PC-9 (cell line): ENCODE results near the gene FILIP1L. TPM values are rescaled to one million over a fixed set of nuclear protein-coding genes. Genes with fewer than 3 reads are reported as not detected.

ENCODE experiments used
- BruUV-seq: library from RNA; stranded (reverse); fragments of 400-500 nt; replicated peaks from 2 replicates; lab custom pipeline; 2021; lab: Mats Ljungman, UMichigan
- CTCF ChIA-PET: fragments of 300-600 bp; sonication (Branson Sonifier 250); formaldehyde crosslinking; loops from one replicate; lab custom pipeline; 2022; ENCODE audit warnings: antibody characterized with exemption; lab: Charles Lee
- POLR2A ChIA-PET: fragments of 300-600 bp; sonication (Branson Sonifier 250); formaldehyde crosslinking; loops from one replicate; lab custom pipeline; 2022; ENCODE audit warnings: antibody characterized with exemption; ENCODE audit not compliant: unreplicated experiment; lab: Charles Lee
- DNase-seq, 2 experiments: peaks; one replicate each; pipeline versions ENCODE4 v3.0.0 to v3.0.0-alpha.2; 2015 to 2022; ENCODE audit warnings: mixed read lengths in 1 of 2
- H2AFZ ChIP-seq: fragments of 200-600 bp; sonication (generic); 2 replicates; pipeline ENCODE4 v1.8.1; 2017; ENCODE audit warnings: antibody characterized with exemption
- H3F3A ChIP-seq: fragments of 200-600 bp; sonication (generic); 2 replicates; pipeline ENCODE4 v1.8.1; 2017; ENCODE audit warnings: antibody characterized with exemption, mild to moderate bottlenecking, low read depth; ENCODE audit not compliant: insufficient read depth
- H3K27ac ChIP-seq: fragments of 200-600 bp; sonication (generic); 2 replicates; pipeline ENCODE4 v1.6.1; 2016; ENCODE audit warnings: mixed run types
- H3K27me3 ChIP-seq: fragments of 200-600 bp; sonication (generic); 2 replicates; pipeline ENCODE4 v1.6.1; 2016; ENCODE audit warnings: low read depth, mixed run types; ENCODE audit not compliant: insufficient read depth
- H3K36me3 ChIP-seq: fragments of 200-600 bp; sonication (generic); 2 replicates; pipeline ENCODE4 v1.6.1; 2016; ENCODE audit warnings: low read depth, mixed run types
- H3K4me1 ChIP-seq: fragments of 200-600 bp; sonication (generic); replicated peaks from 2 replicates; pipeline ENCODE4 v1.6.1; 2016; ENCODE audit warnings: mixed run types; ENCODE audit not compliant: insufficient read depth
- H3K4me2 ChIP-seq: fragments of 200-600 bp; sonication (generic); 2 replicates; pipeline ENCODE4 v1.6.1; 2017; ENCODE audit warnings: mixed run types
- H3K4me3 ChIP-seq: fragments of 200-600 bp; sonication (generic); 2 replicates; pipeline ENCODE4 v1.6.1; 2016; ENCODE audit warnings: mixed run types
- H3K79me2 ChIP-seq: fragments of 200-600 bp; sonication (generic); 2 replicates; pipeline ENCODE4 v1.6.1; 2017; ENCODE audit warnings: low read depth, mixed run types
- H3K9me2 ChIP-seq: fragments of 200-600 bp; sonication (generic); 2 replicates; pipeline ENCODE4 v1.8.1; 2017; ENCODE audit warnings: mild to moderate bottlenecking; ENCODE audit not compliant: insufficient read depth
- H3K9me3 ChIP-seq: fragments of 200-600 bp; sonication (generic); 2 replicates; pipeline ENCODE4 v1.8.1; 2016; ENCODE audit warnings: low read depth; ENCODE audit not compliant: insufficient read depth
- H4K20me1 ChIP-seq: fragments of 200-600 bp; sonication (generic); 2 replicates; pipeline ENCODE4 v1.8.1; 2017; ENCODE audit not compliant: insufficient read depth
- CTCF ChIP-seq: fragments of 200-600 bp; sonication (generic); conservative IDR thresholded peaks from 2 replicates; pipeline ENCODE4 v1.6.1; 2017; ENCODE audit warnings: mixed run types, antibody characterized with exemption, mild to moderate bottlenecking, moderate library complexity
- EZH2 ChIP-seq: fragments of 200-600 bp; sonication (generic); IDR thresholded peaks from 2 replicates; pipeline ENCODE4 v1.8.0; 2017; ENCODE audit warnings: antibody characterized with exemption, low read depth
- intact Hi-C: fragments of 100-400 bp; cut with micrococcal nuclease; formaldehyde crosslinking; loops from one replicate; pipeline ENCODE4 v1.10.0; 2022; ENCODE audit not compliant: unreplicated experiment
- total RNA-seq: library from RNA; stranded (reverse); gene quantifications from 2 replicates; pipeline ENCODE4 v1.2.3, GENCODE V29; 2021

The FILIP1L gene
- total RNA-seq, 1 experiment from 2014 or later: 16.8 TPM

- intact Hi-C loops: no loop called here
Measured at GRCh38 chr3:99999536-99999935, 114.8 kb downstream of the FILIP1L start.

GRCh38 chr3:99997293-99997692 is 117.0 kb downstream of the FILIP1L start:
- no peaks in the 10 kb centered on the region for H3K27me3 ChIP-seq
- peaks cover 8% of the 10 kb centered on the region for H3F3A ChIP-seq
- no peak overlapping the region for H2AFZ ChIP-seq
- TF ChIP-seq CTCF (no peak), EZH2 (no peak)
- intact Hi-C loops: loop anchor here (1.0 kb wide), 1 partner anchor 131 kb away; no protein-coding TSS in a partner anchor
- H3K9me2 ChIP-seq: no peaks in the 10 kb centered on the region
- POLR2A ChIA-PET: no interaction called here
- no peaks in the 10 kb centered on the region for H4K20me1 ChIP-seq
- no peak overlapping the region for H3K4me3 ChIP-seq
- no peak overlapping the region for H3K27ac ChIP-seq
- H3K79me2 ChIP-seq: peaks cover 16% of the 10 kb centered on the region; the same call in 1 of the 2 replicates
- DNase-seq: no peak
- no TSS peak for BruUV-seq
- H3K4me1 ChIP-seq: peaks cover 14% of the 10 kb centered on the region
- H3K36me3 ChIP-seq: no peaks in the 10 kb centered on the region
- CTCF ChIA-PET: no interaction called here
- H3K9me3 ChIP-seq: peaks cover 13% of the 10 kb centered on the region
- H3K4me2 ChIP-seq: no peak overlapping the region

More at GRCh38 chr3:99999536-99999935, 114.8 kb downstream of the FILIP1L start:
- H3F3A ChIP-seq: peaks cover 23% of the 10 kb centered on the region
- no TSS peak for BruUV-seq
- no peaks in the 10 kb centered on the region for H4K20me1 ChIP-seq
- H3K4me3 ChIP-seq: no peak overlapping the region
- peaks cover 10% of the 10 kb centered on the region for H3K9me3 ChIP-seq
- no peak overlapping the region for H2AFZ ChIP-seq
- H3K4me1 ChIP-seq: peaks cover 32% of the 10 kb centered on the region
- no peak for DNase-seq
- no peaks in the 10 kb centered on the region for H3K27me3 ChIP-seq
- H3K79me2 ChIP-seq: peaks cover 7% of the 10 kb centered on the region; the same call in 1 of the 2 replicates
- no peak overlapping the region for H3K4me2 ChIP-seq
- POLR2A ChIA-PET: no interaction called here
- no peaks in the 10 kb centered on the region for H3K36me3 ChIP-seq
- no peaks in the 10 kb centered on the region for H3K9me2 ChIP-seq
- no peak for TF ChIP-seq EZH2
- no peak for TF ChIP-seq CTCF
- CTCF ChIA-PET: no interaction called here
- no peak overlapping the region for H3K27ac ChIP-seq

- intact Hi-C loops: no loop called here
- H3K4me2 ChIP-seq: no peak overlapping the region
- no peak for TF ChIP-seq EZH2
- TF ChIP-seq CTCF: no peak
- no peaks in the 10 kb centered on the region for H3K4me1 ChIP-seq
- H2AFZ ChIP-seq: no peak overlapping the region
- no peak for DNase-seq
- no peak overlapping the region for H3K27ac ChIP-seq
- ChIA-PET POLR2A (no interaction called here), CTCF (no interaction called here)
- H4K20me1 ChIP-seq: no peaks in the 10 kb centered on the region
- H3K79me2 ChIP-seq: peaks cover 9% of the 10 kb centered on the region; the same call in 1 of the 2 replicates
- BruUV-seq: no TSS peak
- H3K36me3 ChIP-seq: no peaks in the 10 kb centered on the region
- H3K9me2 ChIP-seq: no peaks in the 10 kb centered on the region
- H3K9me3 ChIP-seq: peaks cover 3% of the 10 kb centered on the region; the same call in 1 of the 2 replicates
- no peaks in the 10 kb centered on the region for H3K27me3 ChIP-seq
- no peaks in the 10 kb centered on the region for H3F3A ChIP-seq
- H3K4me3 ChIP-seq: no peak overlapping the region
Measured at GRCh38 chr3:99990179-99990578, 124.1 kb downstream of the FILIP1L start.
